GM12873 (cell line): Measurements from ENCODE around the gene PPRC1.

Experiments
- TF ChIP-seq, protein P1 (sequence below): IDR thresholded peaks from 2 replicates; pipeline ENCODE4 v1.5.1; 2012; ENCODE audit warnings: low read depth, mild to moderate bottlenecking, moderate library complexity, low read length, control low read depth; ENCODE audit not compliant: insufficient read depth; ENCODE audit errors: missing control alignments

The PPRC1 gene

DNA sequence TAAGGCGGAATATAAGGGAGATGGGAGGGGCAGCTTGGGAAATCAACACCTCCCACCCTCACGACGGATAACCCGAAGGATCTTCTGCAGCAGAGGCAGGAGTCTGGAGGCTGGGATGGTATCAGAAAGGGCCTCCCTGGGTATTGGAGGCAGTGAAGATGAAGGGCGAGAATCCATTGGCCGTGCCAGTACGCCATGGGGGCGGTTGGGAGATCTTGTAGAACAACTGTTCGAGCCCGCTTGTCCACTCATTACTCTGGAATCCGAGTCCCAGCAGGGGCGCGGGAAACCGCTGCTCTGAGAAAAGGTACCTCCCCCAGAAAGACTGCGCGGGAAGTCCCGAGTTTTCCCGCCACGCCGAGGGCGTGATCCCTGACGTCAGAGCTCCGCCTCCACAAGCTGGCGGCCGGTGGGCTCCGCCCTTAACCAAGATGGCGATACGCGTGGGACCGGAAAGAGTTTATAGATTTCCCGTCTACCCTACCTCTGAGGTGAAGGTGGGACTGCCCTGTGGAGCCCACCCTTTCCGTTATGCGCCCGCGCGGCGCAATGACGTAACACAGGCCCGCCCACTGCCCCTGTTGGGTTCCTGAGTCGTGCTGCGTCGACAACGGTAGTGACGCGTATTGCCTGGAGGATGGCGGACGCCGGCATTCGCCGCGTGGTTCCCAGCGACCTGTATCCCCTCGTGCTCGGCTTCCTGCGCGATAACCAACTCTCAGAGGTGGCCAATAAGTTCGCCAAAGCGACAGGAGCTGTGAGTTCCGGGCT, 19.1 kb downstream of the PPRC1 start, which contains the start of gene NOLC1:
Gene NOLC1 (plus strand): TSS at position 616 of the 771 bp plus-strand sequence. CDS start 22 bp downstream, at position 638.
- TF ChIP-seq, protein P1, sequence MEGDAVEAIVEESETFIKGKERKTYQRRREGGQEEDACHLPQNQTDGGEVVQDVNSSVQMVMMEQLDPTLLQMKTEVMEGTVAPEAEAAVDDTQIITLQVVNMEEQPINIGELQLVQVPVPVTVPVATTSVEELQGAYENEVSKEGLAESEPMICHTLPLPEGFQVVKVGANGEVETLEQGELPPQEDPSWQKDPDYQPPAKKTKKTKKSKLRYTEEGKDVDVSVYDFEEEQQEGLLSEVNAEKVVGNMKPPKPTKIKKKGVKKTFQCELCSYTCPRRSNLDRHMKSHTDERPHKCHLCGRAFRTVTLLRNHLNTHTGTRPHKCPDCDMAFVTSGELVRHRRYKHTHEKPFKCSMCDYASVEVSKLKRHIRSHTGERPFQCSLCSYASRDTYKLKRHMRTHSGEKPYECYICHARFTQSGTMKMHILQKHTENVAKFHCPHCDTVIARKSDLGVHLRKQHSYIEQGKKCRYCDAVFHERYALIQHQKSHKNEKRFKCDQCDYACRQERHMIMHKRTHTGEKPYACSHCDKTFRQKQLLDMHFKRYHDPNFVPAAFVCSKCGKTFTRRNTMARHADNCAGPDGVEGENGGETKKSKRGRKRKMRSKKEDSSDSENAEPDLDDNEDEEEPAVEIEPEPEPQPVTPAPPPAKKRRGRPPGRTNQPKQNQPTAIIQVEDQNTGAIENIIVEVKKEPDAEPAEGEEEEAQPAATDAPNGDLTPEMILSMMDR: no peak

DNA sequence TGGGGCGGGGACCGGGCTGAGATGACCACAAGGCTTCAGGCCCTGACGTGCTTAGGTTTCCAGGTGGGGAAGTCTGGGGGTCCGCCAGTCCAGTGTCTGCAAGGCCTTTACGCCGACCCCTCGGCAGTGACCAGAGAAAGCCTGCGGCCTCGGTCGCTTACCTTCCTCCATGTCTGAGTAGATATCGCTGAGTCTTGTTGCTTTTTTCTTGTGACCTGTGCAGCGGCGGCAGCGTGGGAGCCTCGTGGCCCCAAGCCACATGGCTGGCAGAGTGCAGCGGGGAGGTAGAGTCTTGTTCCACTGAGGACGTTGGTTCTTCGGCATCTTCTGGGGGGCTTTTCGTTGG, 19.7 kb downstream of the PPRC1 start:
- TF ChIP-seq, protein P1: no peak

DNA sequence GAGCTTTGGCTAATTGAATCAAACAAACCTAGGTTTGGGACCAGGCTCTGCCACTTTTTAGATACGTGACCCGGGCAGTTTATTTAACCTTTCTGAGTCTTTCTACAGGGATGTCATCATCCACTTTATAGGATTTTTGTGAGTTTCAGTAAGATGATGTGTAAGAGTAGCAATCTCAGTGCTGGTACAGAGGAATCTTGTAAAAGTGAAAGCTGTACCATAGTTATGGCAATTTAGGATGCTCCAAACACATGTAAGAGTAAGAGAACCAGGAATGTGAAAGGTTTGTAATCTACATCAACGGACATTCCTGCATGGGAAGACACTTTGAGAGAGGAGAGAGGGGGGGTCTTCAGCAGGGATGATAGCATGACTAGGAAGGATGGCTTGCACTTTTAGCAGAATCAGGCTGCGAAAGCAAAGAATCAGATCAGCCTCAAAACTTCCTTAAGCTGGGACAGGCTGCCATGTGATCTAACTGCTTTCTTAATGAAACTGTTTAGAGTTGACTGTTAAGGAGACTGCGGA, 20.3 kb downstream of the PPRC1 start:
- TF ChIP-seq, protein P1: no peak

DNA sequence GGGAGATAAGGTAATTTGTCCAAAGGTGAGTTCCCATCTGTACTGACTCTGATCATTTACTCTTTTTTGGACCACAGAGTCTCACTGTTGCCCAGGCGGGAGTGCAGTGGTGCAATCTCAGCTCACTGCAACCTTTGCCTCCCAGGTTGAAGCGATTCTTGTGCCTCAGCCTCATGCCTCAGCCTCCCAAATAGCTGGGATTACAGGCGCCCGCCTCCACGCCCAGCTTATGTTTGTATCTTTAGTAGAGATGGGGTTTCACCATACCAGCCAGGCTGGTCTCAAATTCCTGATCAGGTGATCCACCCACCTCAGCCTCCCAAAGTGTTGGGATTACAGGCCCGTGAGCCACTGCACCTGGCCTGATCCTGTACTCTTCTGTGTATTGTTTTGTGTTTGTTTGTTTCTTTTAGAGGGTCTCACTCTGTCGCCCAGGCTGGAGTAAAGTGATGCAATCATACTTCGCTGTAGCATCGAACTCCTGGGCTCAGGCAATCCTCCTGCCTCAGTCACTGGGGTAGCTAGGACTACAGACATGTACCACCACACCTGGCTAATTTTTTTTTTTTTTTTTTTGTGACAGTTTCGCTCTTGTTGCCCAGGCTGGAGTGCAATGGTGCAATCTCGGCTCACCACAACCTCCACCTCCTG, 21.8 kb downstream of the PPRC1 start:
- TF ChIP-seq, protein P1: no peak

DNA sequence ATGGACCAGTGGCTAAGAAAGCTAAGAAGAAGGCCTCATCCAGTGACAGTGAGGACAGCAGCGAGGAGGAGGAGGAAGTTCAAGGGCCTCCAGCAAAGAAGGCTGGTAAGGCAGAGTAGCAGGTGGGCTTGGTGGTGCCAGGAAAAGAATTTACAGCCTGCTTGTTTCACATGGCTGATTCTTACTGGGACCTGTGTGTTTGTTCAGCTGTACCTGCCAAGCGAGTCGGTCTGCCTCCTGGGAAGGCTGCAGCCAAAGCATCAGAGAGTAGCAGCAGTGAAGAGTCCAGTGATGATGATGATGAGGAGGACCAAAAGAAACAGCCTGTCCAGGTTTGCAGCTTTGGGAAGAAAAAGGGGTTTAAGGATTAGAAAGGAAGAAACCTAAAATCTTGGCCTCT, 24.4 kb downstream of the PPRC1 start:
- TF ChIP-seq, protein P1: no peak

DNA sequence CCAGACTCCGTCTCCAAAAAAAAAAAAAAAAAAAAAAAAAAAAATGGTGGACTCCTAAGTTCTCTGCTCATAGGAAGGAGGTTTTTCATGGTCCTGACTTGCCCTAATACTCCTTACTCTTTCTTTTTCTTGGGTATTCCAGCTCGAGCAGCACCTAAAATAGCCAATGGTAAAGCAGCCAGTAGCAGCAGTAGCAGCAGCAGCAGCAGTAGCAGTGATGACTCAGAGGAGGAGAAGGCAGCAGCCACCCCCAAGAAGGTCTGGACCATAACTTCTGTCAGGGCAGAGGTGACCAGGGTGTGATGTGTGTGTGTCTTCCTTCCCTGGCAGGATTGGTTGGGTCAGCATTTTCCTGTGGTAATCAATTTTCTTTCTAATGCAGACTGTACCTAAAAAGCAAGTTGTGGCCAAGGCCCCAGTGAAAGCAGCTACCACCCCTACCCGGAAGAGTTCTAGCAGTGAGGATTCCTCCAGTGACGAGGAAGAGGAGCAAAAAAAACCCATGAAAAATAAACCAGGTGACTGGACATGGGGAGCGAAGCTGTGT, 26.3 kb downstream of the PPRC1 start:
- TF ChIP-seq, protein P1: no peak

DNA sequence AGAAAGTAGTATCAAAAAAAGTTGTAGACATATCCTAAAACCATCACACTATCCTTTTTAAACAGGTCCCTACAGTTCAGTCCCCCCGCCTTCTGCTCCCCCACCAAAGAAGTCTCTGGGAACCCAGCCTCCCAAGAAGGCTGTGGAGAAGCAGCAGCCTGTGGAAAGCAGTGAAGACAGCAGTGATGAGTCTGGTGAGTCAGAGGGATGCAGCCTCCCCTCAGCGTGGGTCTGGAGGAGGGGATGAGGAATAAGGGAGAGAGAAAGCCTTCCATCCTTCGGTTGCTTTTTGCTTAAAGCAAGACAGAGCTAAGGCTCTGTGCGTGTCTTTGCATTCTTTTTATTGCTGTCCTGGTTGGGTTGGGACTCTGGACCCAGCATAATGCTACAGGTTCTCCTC, 27.0 kb downstream of the PPRC1 start:
- TF ChIP-seq, protein P1: no peak
